B cell (primary cell): ENCODE measurements around the gene SECTM1. TPM values are rescaled to one million over a fixed set of nuclear protein-coding genes. Genes with fewer than 3 reads are reported as not detected.

Experiments
- ATAC-seq: fragments of 200-7000 bp; cut with Tn5 transposase; one replicate; pipeline ENCODE4 v1.10.0; 2021; ENCODE audit warnings: low read depth, mild to moderate bottlenecking, moderate number of reproducible peaks, moderate library complexity
- CTCF ChIA-PET: fragments of 350-600 bp; sonication (Branson Sonifier 250); formaldehyde crosslinking; loops from one replicate; lab custom pipeline; 2021; ENCODE audit warnings: antibody characterized with exemption, inconsistent platforms; lab: Charles Lee
- POLR2A ChIA-PET: fragments of 350-600 bp; sonication (Branson Sonifier 250); formaldehyde crosslinking; loops from one replicate; lab custom pipeline; 2021; ENCODE audit warnings: antibody characterized with exemption; lab: Charles Lee
- DNase-seq: peaks from one replicate; pipeline ENCODE4 v3.0.0; 2013
- H2AFZ ChIP-seq: 2 replicates; pipeline ENCODE4 v1.6.1; 2012; ENCODE audit warnings: mild to moderate bottlenecking, low read depth, low read length; ENCODE audit not compliant: insufficient read depth, poor library complexity, severe bottlenecking
- H3K27ac ChIP-seq, 2 donors: 1 replicate in 1 of 2; 2 replicates in 1 of 2; pipeline ENCODE4 v1.5.1; 2012 to 2013; ENCODE audit warnings: low read length in 2 of 2, mild to moderate bottlenecking in 2 of 2, moderate library complexity in 1 of 2
- H3K27me3 ChIP-seq, 4 experiments: fragments of 200-600 bp in 1 of 4; sonication (generic) in 1 of 4; replicated peaks in 1 of 4; 1 replicate in 2 of 4; 2 replicates in 2 of 4; pipeline versions ENCODE4 v1.6.1 to v1.7.0; 2013 to 2016; ENCODE audit warnings: low read length in 3 of 4, mild to moderate bottlenecking in 2 of 4, mixed read lengths in 1 of 4, moderate library complexity in 1 of 4; ENCODE audit not compliant: insufficient read depth in 4 of 4, control insufficient read depth in 3 of 4; ENCODE audit errors: control extremely low read depth in 1 of 4
- H3K36me3 ChIP-seq, 2 experiments: replicated peaks in 1 of 2; 1 replicate in 1 of 2; 2 replicates in 1 of 2; pipeline versions ENCODE4 v1.6.1 to v1.7.1; 2013; ENCODE audit warnings: low read length in 1 of 2; ENCODE audit not compliant: insufficient read depth in 2 of 2, control insufficient read depth in 1 of 2; ENCODE audit errors: control extremely low read depth in 1 of 2, extremely low read depth in 1 of 2
- H3K4me1 ChIP-seq, 2 donors: fragments of 200-600 bp in 1 of 2; sonication (generic) in 1 of 2; 1 replicate in 1 of 2; 2 replicates in 1 of 2; pipeline versions ENCODE4 v1.5.1 to v1.6.1; 2013 to 2017; ENCODE audit warnings: low read length in 2 of 2; ENCODE audit not compliant: control insufficient read depth in 2 of 2, insufficient read depth in 2 of 2
- H3K4me2 ChIP-seq: replicated peaks from 2 replicates; pipeline ENCODE3; 2012; ENCODE audit warnings: mild to moderate bottlenecking, low read depth, low read length; ENCODE audit not compliant: poor library complexity, severe bottlenecking
- H3K4me3 ChIP-seq, 5 experiments: fragments of 200-600 bp in 1 of 5; sonication (generic) in 1 of 5; 1 replicate in 3 of 5; 2 replicates in 2 of 5; pipeline versions ENCODE4 v1.5.1 to v1.7.0; 2011 to 2016; ENCODE audit warnings: low read length in 4 of 5, mild to moderate bottlenecking in 4 of 5, low read depth in 2 of 5, control low read depth in 1 of 5, moderate library complexity in 1 of 5; ENCODE audit not compliant: insufficient read depth in 1 of 5; ENCODE audit errors: control extremely low read depth in 1 of 5, extremely low read depth in 1 of 5
- H3K79me2 ChIP-seq: fragments of 200-600 bp; sonication (generic); one replicate; pipeline ENCODE4 v1.6.0; 2016; ENCODE audit warnings: low read length; ENCODE audit not compliant: control insufficient read depth, insufficient read depth
- H3K9ac ChIP-seq: fragments of 200-600 bp; sonication (generic); 2 replicates; pipeline ENCODE4 v1.6.1; 2017; ENCODE audit warnings: mild to moderate bottlenecking, low read length, moderate library complexity
- H3K9me3 ChIP-seq, 3 donors: one replicate each; pipeline versions ENCODE4 v1.6.1 to v1.7.1; 2013; ENCODE audit warnings: low read length in 2 of 3; ENCODE audit not compliant: control insufficient read depth in 2 of 3, insufficient read depth in 1 of 3; ENCODE audit errors: control extremely low read depth in 1 of 3
- H4K20me1 ChIP-seq: 2 replicates; pipeline ENCODE4 v1.6.0; 2012; ENCODE audit warnings: mild to moderate bottlenecking, low read length; ENCODE audit not compliant: insufficient read depth, control insufficient read depth, poor library complexity, severe bottlenecking
- H3K27ac Mint-ChIP-seq: one replicate; pipeline ENCODE4 v1.8.0; 2021; ENCODE audit warnings: mixed read lengths
- H3K27me3 Mint-ChIP-seq: one replicate; pipeline ENCODE4 v1.8.0; 2021; ENCODE audit warnings: mixed read lengths
- H3K4me1 Mint-ChIP-seq: one replicate; pipeline ENCODE4 v1.8.0; 2021; ENCODE audit warnings: mixed read lengths
- H3K4me3 Mint-ChIP-seq: one replicate; pipeline ENCODE4 v1.8.0; 2021; ENCODE audit warnings: mixed read lengths
- H3K9me3 Mint-ChIP-seq: one replicate; pipeline ENCODE4 v1.8.0; 2022; ENCODE audit warnings: mixed read lengths; ENCODE audit not compliant: insufficient read depth
- EZH2 ChIP-seq: IDR thresholded peaks from 2 replicates; pipeline ENCODE4 v1.6.1; 2012; ENCODE audit warnings: borderline replicate concordance, low read depth, mild to moderate bottlenecking, moderate library complexity, low read length; ENCODE audit not compliant: insufficient read depth, poor library complexity, severe bottlenecking
- WGBS: methylation state at CpG from one replicate; pipeline ENCODE4 v1.1.5; 2013; ENCODE audit warnings: missing lambda C conversion rate; ENCODE audit not compliant: insufficient coverage; 5-methylcytosine and 5-hydroxymethylcytosine counted together
- intact Hi-C: fragments of 100-400 bp; cut with micrococcal nuclease; formaldehyde crosslinking; loops from one replicate; pipeline ENCODE4 v1.10.0; 2022
- polyA plus RNA-seq: library from polyadenylated mRNA; depleted of rRNA; stranded (reverse); fragments of >200 nt; gene quantifications from 2 replicates; pipeline ENCODE4 v1.2.3, GENCODE V29; 2012
- total RNA-seq, 2 donors: library from RNA; stranded (reverse); fragments of 120-200 nt in 1 of 2; gene quantifications; 1 replicate in 1 of 2; 2 replicates in 1 of 2; pipeline versions ENCODE4 v1.2.3 to v1.2.4, GENCODE V29; 2013 to 2022
- TF ChIP-seq, protein P1 (sequence below): fragments of 200-600 bp; IDR thresholded peaks from one replicate; pipeline ENCODE4 v1.8.0; 2022; ENCODE audit warnings: antibody characterized with exemption, mild to moderate bottlenecking

SECTM1 gene
- total and polyA plus RNA-seq, 2 donors (not counting 1 experiment from before 2014, with no cell fraction given) = 0.17 to 1.2 TPM

DNA sequence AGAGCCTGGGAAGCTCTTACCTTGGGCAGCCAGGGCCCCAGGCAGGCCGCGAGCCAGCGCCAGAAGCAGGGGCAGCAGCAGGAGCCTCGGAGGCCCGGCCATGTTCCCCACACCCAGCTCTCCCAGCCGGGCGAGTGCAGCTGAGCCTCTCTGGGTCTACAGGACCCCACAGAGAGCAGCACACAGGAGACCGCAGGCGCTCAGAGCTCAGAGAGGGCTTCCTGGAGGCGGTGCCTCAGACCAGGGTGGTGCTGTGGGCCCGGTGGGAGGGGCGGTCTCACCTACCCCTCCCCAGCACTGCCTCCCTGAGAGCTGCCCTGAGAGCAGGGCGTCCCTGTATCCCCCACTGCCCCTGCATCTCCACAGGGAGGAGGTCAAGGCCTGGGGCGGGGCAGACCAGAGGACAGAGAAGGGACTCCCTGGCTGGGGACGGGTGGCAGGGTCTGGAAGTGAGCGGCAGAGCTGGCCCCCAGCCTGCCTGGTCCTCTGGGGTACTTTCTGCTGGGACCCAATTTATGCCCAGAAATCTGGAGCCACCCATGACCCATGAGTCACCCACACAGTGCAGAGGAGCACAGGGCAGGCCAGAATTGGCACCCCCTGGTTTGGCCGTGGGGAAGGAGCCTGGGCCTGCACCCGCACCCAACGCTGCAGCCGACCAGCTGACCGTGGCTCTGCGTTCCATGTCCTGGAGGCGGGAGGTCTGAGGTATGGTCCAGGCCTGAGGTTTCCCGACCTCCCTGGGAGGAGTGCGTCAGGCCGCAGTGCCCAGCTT, 16.0 kb downstream of the SECTM1 start, which contains the start of gene CD7:
TSS of gene CD7 (minus strand) at position 215 of the 775 bp plus-strand sequence. CDS start at position 102, 113 bp downstream.
- DNase-seq = no peak
- H3K27me3 ChIP-seq = peaks cover 0 to 36% (median 13%) of the 10 kb centered on the region in 4 experiments
- H3K4me1 Mint-ChIP-seq = peaks cover 18% of the 10 kb centered on the region
- no peak within 1 kb of the TSS for H3K4me3 Mint-ChIP-seq
- no peak within 1 kb of the TSS for H3K4me2 ChIP-seq
- ATAC-seq = no peak
- ChIA-PET CTCF (interaction anchor here (0.9 to 2.2 kb wide), 5 partner anchors 17 to 112 kb away, joined by 3 to 8 read pairs (median 5); no protein-coding TSS in a partner anchor), POLR2A (no interaction called here)
- H3K9me3 ChIP-seq = peaks cover 0 to 29% (median 0%) of the 10 kb centered on the region in 3 donors
- intact Hi-C loops = no loop called here
- TF ChIP-seq EZH2 = no peak
- TF ChIP-seq, protein P1, sequence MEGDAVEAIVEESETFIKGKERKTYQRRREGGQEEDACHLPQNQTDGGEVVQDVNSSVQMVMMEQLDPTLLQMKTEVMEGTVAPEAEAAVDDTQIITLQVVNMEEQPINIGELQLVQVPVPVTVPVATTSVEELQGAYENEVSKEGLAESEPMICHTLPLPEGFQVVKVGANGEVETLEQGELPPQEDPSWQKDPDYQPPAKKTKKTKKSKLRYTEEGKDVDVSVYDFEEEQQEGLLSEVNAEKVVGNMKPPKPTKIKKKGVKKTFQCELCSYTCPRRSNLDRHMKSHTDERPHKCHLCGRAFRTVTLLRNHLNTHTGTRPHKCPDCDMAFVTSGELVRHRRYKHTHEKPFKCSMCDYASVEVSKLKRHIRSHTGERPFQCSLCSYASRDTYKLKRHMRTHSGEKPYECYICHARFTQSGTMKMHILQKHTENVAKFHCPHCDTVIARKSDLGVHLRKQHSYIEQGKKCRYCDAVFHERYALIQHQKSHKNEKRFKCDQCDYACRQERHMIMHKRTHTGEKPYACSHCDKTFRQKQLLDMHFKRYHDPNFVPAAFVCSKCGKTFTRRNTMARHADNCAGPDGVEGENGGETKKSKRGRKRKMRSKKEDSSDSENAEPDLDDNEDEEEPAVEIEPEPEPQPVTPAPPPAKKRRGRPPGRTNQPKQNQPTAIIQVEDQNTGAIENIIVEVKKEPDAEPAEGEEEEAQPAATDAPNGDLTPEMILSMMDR = no peak
- peaks cover 26 to 33% of the 10 kb centered on the region in 2 donors for H3K4me1 ChIP-seq
- no peaks in the 10 kb centered on the region for H3K79me2 ChIP-seq
- H3K9ac ChIP-seq = no peak within 1 kb of the TSS
- H3K27ac Mint-ChIP-seq = no peak within 1 kb of the TSS
- H3K9me3 Mint-ChIP-seq = no peaks in the 10 kb centered on the region
- H3K4me3 ChIP-seq = no peak within 1 kb of the TSS
- peaks cover 16% of the 10 kb centered on the region for H3K27me3 Mint-ChIP-seq
- WGBS = 92% methylated on average over 25 of the region's 26 CpGs
- H2AFZ ChIP-seq = no peak within 1 kb of the TSS
- H3K27ac ChIP-seq = no peak within 1 kb of the TSS
- H4K20me1 ChIP-seq = no peaks in the 10 kb centered on the region
- no peaks in the 10 kb centered on the region for H3K36me3 ChIP-seq
